ENCODE results near the gene MED16.

GRCh38 chr19:861141-861755 is 31.7 kb downstream of the MED16 start:
- TF ChIP-seq CTCF (IDR thresholded peaks at IDR 0.05; ENCODE audit: borderline replicate concordance, extremely low read depth, low read length, poor library complexity, severe bottlenecking) = no peak
- TF ChIP-seq EZH2 (IDR thresholded peaks at IDR 0.05; ENCODE audit: borderline replicate concordance, low read depth, low read length, severe bottlenecking) = no peak
